Psoas muscle (tissue), 8 donors: ENCODE results near the gene IGF2BP3. TPM values are rescaled to one million over a fixed set of nuclear protein-coding genes. Genes with fewer than 3 reads are reported as not detected.

Source experiments
- ATAC-seq, 4 donors: fragments of 200-7000 bp; cut with Tn5 transposase; one replicate each; pipeline ENCODE4 v1.9.1; 2020; ENCODE audit warnings: moderate library complexity in 3 of 4, mild to moderate bottlenecking in 2 of 4
- DNase-seq, 2 donors: peaks; one replicate each; pipeline ENCODE4 v3.0.0-alpha.2; 2020
- H3K27ac ChIP-seq: fragments of 200-600 bp; one replicate; pipeline ENCODE4 v1.8.0; 2022
- H3K27me3 ChIP-seq, 3 donors: fragments of 200-600 bp in 1 of 3; one replicate each; pipeline versions ENCODE4 v1.6.1 to v1.8.0; 2013 to 2022; ENCODE audit warnings: low read length in 2 of 3, mild to moderate bottlenecking in 2 of 3, moderate library complexity in 1 of 3; ENCODE audit not compliant: insufficient read depth in 3 of 3
- H3K36me3 ChIP-seq, 2 donors: fragments of 200-600 bp in 1 of 2; one replicate each; pipeline versions ENCODE4 v1.6.1 to v1.8.0; 2013 to 2022; ENCODE audit warnings: low read depth in 1 of 2, mild to moderate bottlenecking in 1 of 2, moderate library complexity in 1 of 2; ENCODE audit not compliant: insufficient read depth in 1 of 2
- H3K4me1 ChIP-seq: fragments of 200-600 bp; one replicate; pipeline ENCODE4 v1.8.0; 2022
- H3K4me3 ChIP-seq: fragments of 200-600 bp; one replicate; pipeline ENCODE4 v1.8.0; 2022; ENCODE audit warnings: mild to moderate bottlenecking
- H3K9me3 ChIP-seq: fragments of 200-600 bp; one replicate; pipeline ENCODE4 v1.8.0; 2022
- CTCF ChIP-seq: fragments of 200-600 bp; IDR thresholded peaks from one replicate; pipeline ENCODE4 v1.8.0; 2022; ENCODE audit warnings: antibody characterized with exemption
- WGBS, 3 donors: extraction: QIAGEN DNeasy Blood & Tissue Kit; methylation state at CpG; one replicate each; pipeline versions ENCODE4 v1.1.6 to v1.1.7; 2013; 5-methylcytosine and 5-hydroxymethylcytosine counted together
- intact Hi-C, 2 donors: fragments of 100-400 bp; cut with DNase I; formaldehyde crosslinking; loops; one replicate each; pipeline versions ENCODE4 v1.11.0 to v1.14.2; 2022
- polyA plus RNA-seq, 3 donors: library from polyadenylated mRNA; stranded (reverse); fragments of 200-250 nt; gene quantifications; one replicate each; pipeline ENCODE4 v1.2.3, GENCODE V29; 2013
- total RNA-seq, 4 donors: library from RNA; stranded (reverse); fragmentation: NEBNext Ultra II Directional in 2 of 4; extraction: Animal tissue kit (Norgen Biotek cat#: 25700) in 2 of 4; gene quantifications; one replicate each; pipeline versions ENCODE4 v1.2.1 to v1.2.4, GENCODE V29; 2021 to 2023
- donor health status: healthy with polysubstance abuse.
- donor health status: DM: no; HTN: no; CAD: no; lungs with moderate emphysema.
- donor health status: Bipolar disorder and iron deficiency.
- donor health status: healthy.
- donor health status: DM: yes; HTN: yes; CAD: no.
- donor health status: DM: no; HTN: no; CAD: no.
- donor health status: DM: no; HTN: no; CAD: no.
- donor health status: DM: yes; HTN: yes; CAD: no.

The IGF2BP3 gene
- total and polyA plus RNA-seq, 7 donors: 0.03 to 0.73 (median 0.34) TPM

GRCh38 chr7:23357190-23358093 lies 112.8 kb downstream of the IGF2BP3 start:
- Histone ChIP-seq H3K27me3 (no peaks in the 10 kb centered on the region), H3K36me3 (no peaks in the 10 kb centered on the region), H3K27ac (no peak overlapping the region), H3K4me3 (no peak overlapping the region), H3K4me1 (no peaks in the 10 kb centered on the region), H3K9me3 (no peaks in the 10 kb centered on the region)
- peak; percentile 14 for TF ChIP-seq CTCF
- ATAC-seq (no peak), DNase-seq (no peak)
- intact Hi-C loops: loop anchor here in 1 of 2 donors (5.0 kb wide), 1 partner anchor 105 kb away; no protein-coding TSS in a partner anchor
- 35 to 37% (median 37%) methylated on average over 6 of the region's 6 CpGs for WGBS, 3 donors

- ATAC-seq: no peak
- H3K4me1 ChIP-seq: no peaks in the 10 kb centered on the region
- TF ChIP-seq CTCF: no peak
- no peaks in the 10 kb centered on the region for H3K36me3 ChIP-seq
- no peaks in the 10 kb centered on the region for H3K9me3 ChIP-seq
- 69 to 88% (median 73%) methylated on average over 3 of the region's 3 CpGs for WGBS, 3 donors
- DNase-seq: no peak
- H3K27ac ChIP-seq: no peak overlapping the region
- H3K27me3 ChIP-seq: no peaks in the 10 kb centered on the region
- intact Hi-C loops: loop anchor here in 1 of 2 donors (5.0 kb wide), 1 partner anchor 106 kb away; no protein-coding TSS in a partner anchor
- H3K4me3 ChIP-seq: no peak overlapping the region
Observed at GRCh38 chr7:23356726-23357125, 113.6 kb downstream of the IGF2BP3 start.

GRCh38 chr7:23356168-23356567 lies 114.1 kb downstream of the IGF2BP3 start:
- no peak for ATAC-seq
- intact Hi-C loops: loop anchor here in 1 of 2 donors (5.0 kb wide), 1 partner anchor 106 kb away; no protein-coding TSS in a partner anchor

GRCh38 chr7:23353172-23353571 lies 117.1 kb downstream of the IGF2BP3 start:
- no peak overlapping the region for H3K4me3 ChIP-seq
- no peak overlapping the region for H3K27ac ChIP-seq
- 90 to 92% (median 92%) methylated on average over 5 of the region's 5 CpGs for WGBS, 3 donors
- H3K36me3 ChIP-seq: no peaks in the 10 kb centered on the region
- no peaks in the 10 kb centered on the region for H3K9me3 ChIP-seq
- ATAC-seq (no peak), DNase-seq (no peak)
- TF ChIP-seq CTCF: no peak
- intact Hi-C loops: no loop called here
- H3K4me1 ChIP-seq: no peaks in the 10 kb centered on the region
- no peaks in the 10 kb centered on the region for H3K27me3 ChIP-seq

More at GRCh38 chr7:23356168-23356567, 114.1 kb downstream of the IGF2BP3 start:
- 59 to 61% (median 60%) methylated on average over 3 of the region's 3 CpGs for WGBS, 3 donors
- H3K4me1 ChIP-seq: no peaks in the 10 kb centered on the region
- no peak for TF ChIP-seq CTCF
- no peaks in the 10 kb centered on the region for H3K27me3 ChIP-seq
- no peak overlapping the region for H3K27ac ChIP-seq
- H3K4me3 ChIP-seq: no peak overlapping the region
- DNase-seq: no peak
- no peaks in the 10 kb centered on the region for H3K36me3 ChIP-seq
- H3K9me3 ChIP-seq: no peaks in the 10 kb centered on the region
